ENCODE results near the gene GRK4. TPM values are rescaled to one million over a fixed set of nuclear protein-coding genes. Genes with fewer than 3 reads are reported as not detected.

Gene GRK4
- total RNA-seq, 6 donors from 2014 or later, result 3.3 to 10.4 (median 4.7) TPM

DNA sequence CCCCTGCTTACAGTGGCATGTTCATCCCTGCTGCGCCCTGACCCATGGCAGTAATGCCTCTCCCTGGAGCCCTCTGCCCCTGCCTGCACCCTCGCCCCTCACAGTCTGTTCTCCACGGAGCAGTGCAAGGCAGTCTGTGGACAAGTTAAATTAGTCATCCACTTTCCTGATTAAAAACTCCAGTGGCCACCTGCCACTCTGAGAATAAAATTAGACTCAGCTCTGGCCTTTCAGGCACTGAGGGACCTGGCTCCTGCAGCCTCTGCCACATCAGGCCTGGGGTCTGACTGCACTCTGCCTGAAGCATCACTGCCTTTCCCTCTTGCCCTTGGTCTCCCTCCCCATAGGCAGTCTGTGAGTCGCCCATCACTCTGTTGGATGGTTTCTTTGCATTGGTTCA, 53.6 kb downstream of the GRK4 start:
- no peak for ATAC-seq (ENCODE audit: low FRiP score in 2 of 2)
- Histone ChIP-seq H3K9me3 (no peaks in the 10 kb centered on the region), H3K27ac (no peak overlapping the region), H3K4me3 (no peak overlapping the region), H3K27me3 (no peaks in the 10 kb centered on the region), H3K4me1 (no peaks in the 10 kb centered on the region), H3K36me3 (no peaks in the 10 kb centered on the region)
- TF ChIP-seq POLR2AphosphoS5 (IDR thresholded peaks at IDR 0.05), result no peak
- WGBS, 2 donors, result 83 to 89% methylated on average over 4 of the region's 4 CpGs
- DNase-seq, result no peak

DNA sequence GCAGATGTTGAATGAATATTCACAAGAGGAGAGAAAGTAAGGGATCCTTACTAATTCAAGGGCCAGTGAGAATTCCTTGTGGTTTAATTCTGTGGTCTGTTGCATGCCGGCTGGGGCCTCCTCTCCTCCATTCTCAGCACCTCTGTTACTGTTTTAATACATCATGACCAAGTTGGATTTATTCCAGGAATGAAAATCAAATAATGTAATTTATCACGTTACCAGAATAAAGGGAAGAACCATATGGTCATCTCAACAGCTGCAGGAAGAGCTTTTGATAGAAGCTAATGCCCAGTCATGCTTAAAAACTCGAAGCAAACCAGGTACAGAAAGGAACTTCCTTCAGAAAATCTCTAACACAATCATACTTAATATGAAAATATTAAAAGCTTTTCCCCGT, 54.1 kb downstream of the GRK4 start:
- no peaks in the 10 kb centered on the region for H3K36me3 ChIP-seq
- TF ChIP-seq EP300 (IDR thresholded peaks at IDR 0.05), result no peak
- TF ChIP-seq, protein P1, sequence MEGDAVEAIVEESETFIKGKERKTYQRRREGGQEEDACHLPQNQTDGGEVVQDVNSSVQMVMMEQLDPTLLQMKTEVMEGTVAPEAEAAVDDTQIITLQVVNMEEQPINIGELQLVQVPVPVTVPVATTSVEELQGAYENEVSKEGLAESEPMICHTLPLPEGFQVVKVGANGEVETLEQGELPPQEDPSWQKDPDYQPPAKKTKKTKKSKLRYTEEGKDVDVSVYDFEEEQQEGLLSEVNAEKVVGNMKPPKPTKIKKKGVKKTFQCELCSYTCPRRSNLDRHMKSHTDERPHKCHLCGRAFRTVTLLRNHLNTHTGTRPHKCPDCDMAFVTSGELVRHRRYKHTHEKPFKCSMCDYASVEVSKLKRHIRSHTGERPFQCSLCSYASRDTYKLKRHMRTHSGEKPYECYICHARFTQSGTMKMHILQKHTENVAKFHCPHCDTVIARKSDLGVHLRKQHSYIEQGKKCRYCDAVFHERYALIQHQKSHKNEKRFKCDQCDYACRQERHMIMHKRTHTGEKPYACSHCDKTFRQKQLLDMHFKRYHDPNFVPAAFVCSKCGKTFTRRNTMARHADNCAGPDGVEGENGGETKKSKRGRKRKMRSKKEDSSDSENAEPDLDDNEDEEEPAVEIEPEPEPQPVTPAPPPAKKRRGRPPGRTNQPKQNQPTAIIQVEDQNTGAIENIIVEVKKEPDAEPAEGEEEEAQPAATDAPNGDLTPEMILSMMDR (IDR thresholded peaks at IDR 0.05), result no peak
- TF ChIP-seq POLR2A (IDR thresholded peaks at IDR 0.05), result no peak
- no peak overlapping the region for H3K4me3 ChIP-seq
- no peaks in the 10 kb centered on the region for H3K9me3 ChIP-seq
- DNase-seq (no peak), ATAC-seq (ENCODE audit: low FRiP score in 2 of 2) (no peak)
- 70 to 74% methylated on average over 4 of the region's 4 CpGs for WGBS, 2 donors
- H3K27ac ChIP-seq, result no peak overlapping the region
- H3K4me1 ChIP-seq, result no peaks in the 10 kb centered on the region
- no peaks in the 10 kb centered on the region for H3K27me3 ChIP-seq

DNA sequence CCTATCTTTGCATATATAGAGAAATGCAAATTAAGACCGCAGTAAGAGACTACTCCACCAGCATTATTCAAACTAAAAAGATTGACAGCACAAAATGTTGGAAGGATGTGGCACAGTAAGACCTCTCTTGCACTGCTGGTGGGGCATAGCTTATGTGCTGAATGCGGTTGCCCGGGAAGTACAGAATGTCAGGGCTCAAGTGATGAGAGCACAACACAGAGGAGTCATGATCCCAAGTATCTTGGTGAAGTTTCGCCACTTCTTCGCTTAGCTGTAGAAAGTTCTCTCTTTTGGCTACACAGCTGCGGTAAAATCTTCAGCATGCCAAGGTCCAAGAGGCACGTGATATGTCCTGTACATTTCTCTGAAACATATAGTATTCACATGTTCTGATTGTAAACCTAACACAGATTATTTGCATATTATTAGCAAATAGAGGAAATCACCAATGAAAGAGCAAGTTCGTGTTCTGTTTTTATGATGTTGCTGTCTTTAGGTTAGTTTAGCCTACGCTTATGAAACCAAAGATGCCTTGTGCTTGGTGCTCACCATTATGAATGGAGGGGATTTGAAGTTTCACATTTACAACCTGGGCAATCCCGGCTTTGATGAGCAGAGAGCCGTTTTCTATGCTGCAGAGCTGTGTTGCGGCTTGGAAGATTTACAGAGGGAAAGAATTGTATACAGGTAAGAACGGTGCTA, 55.9 kb downstream of the GRK4 start:
- ATAC-seq (ENCODE audit: low FRiP score in 2 of 2), result no peak
- 91 to 93% methylated on average over 13 of the region's 13 CpGs for WGBS, 2 donors
- TF ChIP-seq POLR2AphosphoS5 (IDR thresholded peaks at IDR 0.05), result no peak
- no peak for TF ChIP-seq EP300 (IDR thresholded peaks at IDR 0.05)
- TF ChIP-seq, protein P1 (IDR thresholded peaks at IDR 0.05), result no peak
- no peak for TF ChIP-seq POLR2A (IDR thresholded peaks at IDR 0.05)

DNA sequence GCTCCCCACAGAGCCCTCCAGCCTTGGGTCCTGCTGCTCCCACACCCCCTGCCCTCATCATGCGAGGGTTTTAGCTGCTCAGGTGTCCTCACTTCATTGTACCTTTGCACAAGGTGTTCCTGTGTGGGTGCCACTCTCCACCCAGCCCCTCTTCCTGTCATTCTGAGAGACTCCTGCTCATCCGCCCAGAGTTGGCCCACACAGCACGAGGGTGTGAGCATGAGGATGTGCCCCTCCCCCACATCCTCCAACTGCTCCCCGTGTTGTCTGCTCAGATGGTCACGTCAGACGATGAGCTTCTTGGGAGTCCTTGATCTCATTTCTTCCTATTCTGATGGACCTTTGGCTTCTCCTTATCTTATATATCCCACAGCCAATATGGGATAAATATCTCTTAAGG, 57.8 kb downstream of the GRK4 start:
- no peaks in the 10 kb centered on the region for H3K36me3 ChIP-seq
- H3K4me1 ChIP-seq, result no peaks in the 10 kb centered on the region
- H3K27ac ChIP-seq, result no peak overlapping the region
- H3K9me3 ChIP-seq, result no peaks in the 10 kb centered on the region
- ATAC-seq (ENCODE audit: low FRiP score in 2 of 2) (no peak), DNase-seq (no peak)
- WGBS, 2 donors, result 68 to 71% methylated on average over 6 of the region's 6 CpGs
- H3K4me3 ChIP-seq, result no peak overlapping the region
- no peaks in the 10 kb centered on the region for H3K27me3 ChIP-seq
- TF ChIP-seq, protein P1 (IDR thresholded peaks at IDR 0.05), result no peak
- TF ChIP-seq POLR2AphosphoS5 (IDR thresholded peaks at IDR 0.05) (no peak), POLR2A (IDR thresholded peaks at IDR 0.05) (no peak), EP300 (IDR thresholded peaks at IDR 0.05) (no peak)

More for the DNA sequence above, 55.9 kb downstream of the GRK4 start:
- DNase-seq, result no peak
- H3K4me1 ChIP-seq, result no peaks in the 10 kb centered on the region
- no peaks in the 10 kb centered on the region for H3K9me3 ChIP-seq
- H3K27ac ChIP-seq, result no peak overlapping the region
- no peak overlapping the region for H3K4me3 ChIP-seq
- no peaks in the 10 kb centered on the region for H3K27me3 ChIP-seq
- H3K36me3 ChIP-seq, result no peaks in the 10 kb centered on the region

DNA sequence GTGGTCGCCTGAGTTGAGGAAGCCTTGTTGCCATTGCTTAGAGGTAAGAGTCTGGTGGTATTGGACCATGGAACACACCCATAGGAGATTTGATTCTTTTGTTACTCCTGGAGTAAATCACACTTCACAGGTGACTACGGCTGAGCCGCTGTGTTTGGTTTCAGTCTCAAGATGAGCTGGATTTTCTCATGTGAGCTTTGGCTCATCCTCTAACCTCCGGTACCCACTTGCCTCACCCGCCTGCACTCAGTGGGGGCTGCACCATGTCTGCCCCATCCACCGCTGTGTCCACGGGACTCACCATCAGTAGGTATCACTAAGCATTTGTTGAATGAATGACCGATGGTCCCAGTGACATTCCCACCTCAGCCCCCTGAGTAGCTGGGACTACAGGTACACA, 58.3 kb downstream of the GRK4 start:
- no peaks in the 10 kb centered on the region for H3K9me3 ChIP-seq
- TF ChIP-seq, protein P1 (IDR thresholded peaks at IDR 0.05), result no peak
- TF ChIP-seq POLR2AphosphoS5 (IDR thresholded peaks at IDR 0.05) (no peak), EP300 (IDR thresholded peaks at IDR 0.05) (no peak), POLR2A (IDR thresholded peaks at IDR 0.05) (no peak)
- H3K27ac ChIP-seq, result no peak overlapping the region
- WGBS, 2 donors, result 91 to 98% methylated on average over 8 of the region's 8 CpGs
- no peaks in the 10 kb centered on the region for H3K27me3 ChIP-seq
- ATAC-seq (ENCODE audit: low FRiP score in 2 of 2) (no peak), DNase-seq (no peak)
- H3K36me3 ChIP-seq, result no peaks in the 10 kb centered on the region
- H3K4me3 ChIP-seq, result no peak overlapping the region
- H3K4me1 ChIP-seq, result no peaks in the 10 kb centered on the region

Data from upper lobe of left lung (tissue), 6 donors.